GM21515 (cell line): ENCODE results near the gene CILP.

ENCODE experiments used
- ATAC-seq: cut with Tn5 transposase; IDR thresholded peaks from one replicate; pipeline ENCODE4 v1.9.1; 2021; ENCODE audit not compliant: unreplicated experiment

CILP gene

DNA sequence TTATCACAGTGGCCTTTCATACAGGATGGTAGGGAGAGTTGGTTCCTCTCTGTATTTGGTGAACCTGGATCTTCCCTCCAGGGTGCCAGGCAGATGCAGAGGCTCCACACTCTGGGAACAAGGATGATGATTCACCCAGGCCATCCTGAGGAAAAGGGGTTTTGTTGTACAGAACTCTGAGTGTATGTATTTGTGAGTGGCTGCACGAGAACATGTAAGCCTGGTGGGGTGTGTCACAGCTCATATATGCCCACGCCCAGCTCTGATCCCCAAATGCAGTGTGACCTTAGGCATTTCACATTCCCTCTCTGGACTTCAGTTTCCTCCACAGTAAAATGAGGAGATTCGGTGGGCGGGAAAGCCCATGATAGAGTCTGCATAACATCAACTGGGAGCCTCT lies 11.6 kb upstream of the CILP start:
- ATAC-seq = no peak

DNA sequence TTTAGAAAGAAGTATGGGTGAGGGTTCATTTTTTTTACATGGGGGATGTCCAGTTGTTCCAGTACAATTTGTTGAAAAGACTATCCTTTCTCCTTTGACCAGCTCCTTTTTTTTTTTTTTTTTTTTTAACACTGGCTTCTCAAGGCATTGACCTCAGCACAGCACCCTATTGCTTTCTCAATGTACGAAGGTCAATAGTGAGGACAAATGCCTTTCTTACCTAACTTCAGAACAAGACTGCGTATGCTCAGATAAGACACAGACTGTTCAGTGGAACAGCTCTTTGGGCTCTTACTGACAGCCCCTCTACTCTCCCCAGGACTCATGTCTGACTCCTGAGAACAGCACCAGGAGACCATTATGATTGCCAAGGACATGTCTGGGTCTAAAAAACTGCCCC lies 10.4 kb upstream of the CILP start:
- no peak for ATAC-seq

DNA sequence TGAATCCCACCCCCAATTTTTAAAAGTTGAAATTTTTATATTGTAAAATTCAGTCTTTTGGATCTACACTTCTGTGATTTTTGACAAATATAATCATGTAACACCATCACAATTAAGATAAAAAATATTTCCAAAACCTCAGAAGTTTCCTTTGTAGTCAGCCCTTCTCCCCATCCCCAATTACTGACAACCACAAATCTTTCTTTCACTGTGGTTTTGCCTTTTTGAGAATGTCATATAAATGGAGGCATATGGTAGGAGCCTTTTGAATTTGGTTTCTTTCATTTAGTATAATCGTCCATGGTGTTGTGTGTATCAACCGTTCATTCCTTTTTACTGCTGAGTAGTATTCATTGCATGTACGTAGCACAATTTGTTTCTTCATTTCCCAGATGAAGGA lies 7.9 kb upstream of the CILP start:
- ATAC-seq = no peak

DNA sequence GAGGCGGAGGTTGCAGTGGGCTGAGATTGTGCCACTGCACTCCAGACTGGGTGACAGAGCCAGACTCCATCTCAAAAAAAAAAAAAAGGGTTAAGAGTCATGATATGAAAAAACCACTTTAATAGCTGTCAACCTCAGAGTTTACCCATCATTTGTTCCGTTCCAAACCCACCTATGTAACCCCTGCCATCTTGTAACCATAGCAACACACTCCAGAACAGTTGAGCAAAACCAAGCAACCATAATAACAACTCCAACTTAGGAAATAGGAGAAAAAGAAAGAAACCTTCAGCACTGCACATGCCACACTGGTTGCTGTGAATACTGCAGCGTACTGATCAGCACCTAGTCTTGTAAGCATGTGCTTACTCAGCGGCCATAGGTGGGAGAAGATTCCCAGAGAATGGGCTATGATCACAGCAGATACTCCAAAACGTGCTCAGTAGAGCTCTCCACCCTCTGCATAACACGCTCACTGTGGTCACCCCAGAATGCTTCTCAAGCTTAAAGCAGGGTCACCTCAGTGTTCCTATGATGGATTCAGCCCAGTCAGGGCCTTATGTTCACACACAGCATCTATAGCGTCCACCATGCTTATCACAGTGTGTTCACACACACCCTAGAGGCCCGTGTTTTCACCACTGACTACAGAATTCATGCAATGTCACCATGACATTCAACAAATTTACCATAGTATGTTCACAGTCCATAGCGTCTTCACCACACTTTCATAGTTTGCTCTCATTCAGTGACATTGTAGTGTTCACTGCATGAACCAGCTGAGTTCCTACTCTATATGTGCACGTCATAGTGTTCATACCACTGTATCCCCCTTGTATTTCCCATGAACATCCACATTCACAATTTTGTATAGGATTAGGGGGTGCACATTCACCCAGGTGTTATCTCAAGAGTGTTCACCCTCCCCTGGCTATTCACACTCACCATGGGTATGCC lies 6.5 kb upstream of the CILP start:
- no peak for ATAC-seq

DNA sequence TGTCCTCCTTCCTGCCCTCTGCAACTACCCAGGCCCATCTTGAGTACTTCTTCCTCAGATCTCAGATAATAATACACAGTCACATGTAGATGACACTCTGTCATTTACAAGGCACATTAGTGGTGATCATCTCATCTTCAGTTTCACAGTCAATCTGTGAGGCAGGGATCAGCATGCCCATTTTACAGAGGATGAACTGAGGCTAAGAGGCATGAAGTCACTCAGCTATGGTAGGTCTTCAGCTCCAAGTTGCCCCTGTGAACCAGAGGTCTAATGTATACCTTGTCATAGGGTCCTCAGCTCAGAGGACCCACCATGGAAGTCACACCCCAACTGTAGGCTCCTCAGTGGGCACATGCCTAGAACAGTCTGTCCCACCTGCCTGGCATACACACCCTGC lies 4.2 kb upstream of the CILP start:
- ATAC-seq = no peak

DNA sequence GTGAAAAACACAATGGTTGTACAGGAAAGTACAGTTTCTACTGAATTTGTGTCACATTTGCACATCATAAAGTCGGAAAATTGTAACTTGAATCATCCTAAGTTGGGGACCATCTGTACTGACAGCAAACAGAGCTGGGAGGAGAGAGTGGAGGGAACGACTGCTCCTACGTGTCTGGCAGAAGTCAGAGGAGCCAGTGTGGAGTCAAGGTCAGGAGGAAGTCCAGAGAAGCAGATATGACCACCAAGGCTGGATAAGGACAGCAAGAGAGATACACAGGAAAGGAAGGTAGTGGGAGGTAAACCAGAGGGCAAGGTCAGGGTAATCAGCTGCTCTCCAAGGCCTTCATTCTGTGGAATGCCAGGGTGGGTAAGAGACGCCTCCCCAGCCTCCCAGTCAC lies 2.7 kb upstream of the CILP start:
- no peak for ATAC-seq

DNA sequence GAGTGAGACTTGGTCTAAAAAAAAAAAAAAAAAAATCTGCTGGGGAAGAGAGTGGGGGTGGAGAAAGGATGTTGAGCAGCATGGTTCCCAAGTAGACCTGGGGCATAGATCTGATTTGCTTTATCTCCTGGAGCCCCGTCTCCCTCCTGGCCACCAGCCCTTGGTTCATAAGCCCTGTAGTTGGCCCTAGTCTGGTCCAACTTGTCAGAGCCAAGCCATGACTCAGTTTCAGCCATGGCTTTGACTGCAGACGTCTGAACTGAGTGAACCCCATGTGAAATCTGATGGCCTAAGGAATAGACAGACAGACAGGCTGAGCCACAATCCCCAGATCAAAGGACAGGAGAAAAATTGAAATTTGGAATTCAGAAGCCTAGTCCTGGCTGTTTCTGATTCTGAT lies 2.0 kb upstream of the CILP start:
- no peak for ATAC-seq

DNA sequence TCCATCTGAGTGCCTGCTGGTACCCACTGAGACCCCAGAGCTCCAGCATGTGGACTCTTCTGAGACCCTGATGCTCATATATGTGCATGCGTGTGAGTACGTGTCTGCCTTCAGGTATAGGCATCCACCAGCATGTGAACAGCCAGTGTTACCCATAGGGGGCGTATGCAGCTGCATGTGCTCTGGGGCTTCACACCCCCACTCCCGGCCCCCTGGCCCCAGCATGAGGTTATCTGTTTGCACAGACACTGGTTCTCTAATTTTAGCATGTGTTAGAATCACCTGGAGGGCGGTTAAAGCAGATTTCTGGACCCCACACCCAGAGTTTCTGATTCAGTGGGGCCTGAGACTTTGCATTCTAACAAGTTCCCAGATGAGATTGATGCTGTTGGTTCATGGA lies 824 bp upstream of the CILP start:
- no peak for ATAC-seq

DNA sequence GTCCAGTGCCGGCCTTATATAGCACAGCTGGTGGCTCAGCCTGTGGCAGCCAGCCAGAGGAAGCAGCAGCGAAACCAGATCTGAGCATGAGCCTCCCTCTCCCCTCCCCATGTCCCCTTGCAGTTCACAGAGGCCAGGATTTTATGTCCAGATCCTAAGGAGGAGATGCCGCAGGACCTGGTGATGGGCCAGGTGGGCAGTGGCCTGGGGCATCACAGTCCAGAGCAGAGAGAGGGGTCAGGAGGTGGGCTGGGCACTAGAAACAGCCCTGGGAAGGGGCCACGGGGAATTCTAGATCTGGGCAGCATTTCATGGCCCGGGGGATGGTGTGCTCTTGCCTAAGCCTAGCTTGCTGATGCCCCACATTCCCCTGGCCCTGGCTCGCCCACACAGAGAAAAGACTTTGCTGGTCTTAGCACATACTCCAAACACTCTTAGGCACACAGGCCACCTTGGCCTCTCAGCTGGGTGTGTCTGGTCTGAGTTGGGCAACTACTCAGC lies 259 bp upstream of the CILP start:
- no peak for ATAC-seq

DNA sequence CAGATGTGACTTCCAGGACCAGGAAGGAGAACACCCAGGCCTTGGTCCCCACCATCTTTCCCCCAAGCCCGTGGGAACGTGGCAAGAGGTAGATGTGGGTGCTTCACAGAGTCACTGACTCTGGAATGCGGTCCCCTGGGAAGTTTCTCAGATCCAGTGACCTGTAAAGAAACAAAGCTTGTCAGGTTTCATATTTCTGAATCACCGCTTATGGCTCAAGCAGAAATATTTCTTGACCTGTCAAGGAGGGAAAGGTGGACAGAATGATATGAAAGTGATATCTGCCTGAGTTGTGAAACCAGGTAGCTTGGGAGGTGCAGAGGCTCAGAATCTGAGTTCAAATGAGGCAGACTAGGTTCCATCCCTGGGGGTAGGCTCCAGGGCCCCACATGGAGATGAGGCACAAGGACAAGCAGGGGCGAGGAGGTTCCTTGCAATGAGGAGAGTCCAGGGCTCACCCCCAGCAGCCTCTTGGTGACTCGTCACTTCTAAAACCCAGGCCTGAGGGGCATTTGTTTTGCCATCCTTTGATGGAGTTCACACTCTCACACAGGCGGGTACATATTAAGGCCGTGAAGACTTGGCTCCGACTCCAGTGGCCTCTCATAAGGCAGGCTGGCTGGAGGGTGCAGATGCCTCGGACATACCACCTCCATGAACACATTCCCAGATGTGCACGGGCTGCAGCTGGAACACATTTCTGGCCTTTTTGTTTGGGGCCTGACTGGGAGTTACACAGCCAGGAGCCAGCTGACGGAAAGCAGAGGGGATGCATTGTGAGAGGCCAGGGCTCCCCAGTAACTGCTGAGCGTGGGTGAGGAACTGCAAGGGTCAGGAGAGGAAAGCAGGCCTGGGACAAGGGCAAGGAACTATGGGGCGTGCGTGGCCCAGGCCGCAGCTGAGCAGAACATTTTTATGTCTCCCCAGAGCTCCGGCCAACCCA lies 1.3 kb downstream of the CILP start:
- ATAC-seq = no peak

DNA sequence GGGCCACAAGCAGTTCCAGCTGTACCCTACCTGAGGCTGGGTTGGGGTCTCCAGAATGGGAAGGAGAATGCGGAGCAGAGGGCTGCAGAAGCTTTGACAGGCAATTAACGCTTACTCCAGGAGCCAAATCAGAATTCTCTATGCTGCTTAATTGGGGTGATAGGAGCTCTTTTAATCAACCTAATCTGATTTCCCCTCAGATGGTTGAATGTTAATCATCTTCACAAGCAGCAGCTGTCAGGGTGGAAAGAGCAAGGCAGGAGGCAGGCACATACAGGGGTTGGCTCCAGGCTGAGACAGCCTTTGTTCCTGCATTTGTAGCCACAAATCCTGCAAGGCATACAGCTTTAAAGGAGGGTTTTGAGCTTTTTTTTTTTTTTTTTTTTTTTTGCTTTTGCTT lies 2.6 kb downstream of the CILP start:
- ATAC-seq = no peak

DNA sequence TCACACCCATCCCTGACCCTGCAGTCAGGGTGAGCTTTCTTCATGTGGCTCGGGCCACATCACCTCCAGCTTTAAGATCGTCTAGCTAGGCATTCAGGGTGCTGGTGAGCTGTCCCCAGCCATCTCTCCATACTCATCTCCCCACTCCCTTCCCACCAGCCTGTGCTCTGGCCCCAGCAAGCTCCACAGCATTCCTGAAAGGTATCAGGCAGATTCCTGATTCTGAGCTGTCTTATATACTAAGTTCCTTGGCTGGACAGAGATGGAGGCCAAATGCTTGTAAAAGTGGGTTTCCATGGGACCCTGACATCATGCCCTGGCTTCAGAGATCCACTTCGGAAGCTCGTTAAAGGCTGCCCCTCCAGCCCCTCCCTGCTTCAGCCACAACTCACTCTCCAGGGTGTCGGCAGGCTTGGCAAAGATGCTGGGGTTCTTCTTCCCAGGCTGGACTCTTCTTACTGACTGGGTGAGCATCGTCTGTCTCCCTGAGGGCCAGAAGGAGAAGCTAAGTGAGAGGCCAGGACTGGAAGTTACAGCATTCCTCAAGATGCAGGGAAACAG lies 3.9 kb downstream of the CILP start:
- no peak for ATAC-seq

DNA sequence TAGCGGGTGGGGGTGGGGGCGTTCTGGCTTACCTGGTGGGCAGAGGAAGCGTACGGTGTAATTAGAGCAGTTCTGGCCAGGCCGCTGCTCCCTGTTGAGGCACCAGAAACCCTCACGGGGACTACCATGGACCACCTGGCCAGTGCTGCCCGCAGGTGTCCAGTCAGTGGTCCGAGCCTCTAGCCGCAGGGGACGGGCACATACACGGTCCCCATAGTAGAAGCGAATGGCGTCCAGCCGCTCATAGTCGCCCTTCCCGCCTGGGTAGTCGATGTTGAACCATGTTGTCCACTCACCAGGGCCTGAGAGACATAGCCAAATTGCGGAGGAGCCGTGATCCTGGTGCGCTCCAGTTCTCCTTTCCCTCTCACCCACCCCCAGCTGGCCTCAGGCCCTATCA lies 4.5 kb downstream of the CILP start:
- no peak for ATAC-seq

DNA sequence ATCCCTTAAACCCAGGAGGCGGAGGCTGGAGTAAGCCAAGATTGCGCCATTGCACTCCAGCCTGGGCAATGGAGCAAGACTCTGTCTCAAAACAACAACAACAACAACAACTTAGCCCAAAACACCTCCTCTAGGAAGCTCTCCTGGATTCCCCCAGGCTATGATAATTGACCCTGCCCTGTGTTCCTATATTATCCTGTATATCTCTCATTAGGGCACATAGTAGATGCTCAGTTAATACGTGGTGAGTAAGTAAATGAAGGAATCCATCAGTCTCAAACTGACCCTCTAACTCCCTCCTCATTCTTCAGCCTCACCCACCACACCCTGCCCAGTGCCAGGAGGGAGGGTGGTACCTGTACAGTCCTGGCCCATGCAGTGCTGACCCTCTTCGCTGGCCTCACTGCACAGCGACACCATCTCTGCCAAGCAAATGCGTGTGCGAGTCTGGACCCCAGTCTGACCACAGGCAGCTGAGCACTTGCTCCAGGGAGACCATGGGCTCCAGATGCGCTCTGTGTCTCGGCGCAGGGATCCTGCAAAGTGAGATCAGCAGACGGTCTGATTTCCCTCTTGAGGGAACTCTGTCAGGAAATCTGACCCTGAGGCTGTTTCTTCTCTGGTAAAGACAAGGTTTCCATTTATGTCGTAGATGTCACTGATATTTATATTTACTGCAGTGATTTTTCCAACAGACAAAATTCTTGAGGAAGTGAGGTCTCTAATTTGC lies 6.2 kb downstream of the CILP start:
- no peak for ATAC-seq

DNA sequence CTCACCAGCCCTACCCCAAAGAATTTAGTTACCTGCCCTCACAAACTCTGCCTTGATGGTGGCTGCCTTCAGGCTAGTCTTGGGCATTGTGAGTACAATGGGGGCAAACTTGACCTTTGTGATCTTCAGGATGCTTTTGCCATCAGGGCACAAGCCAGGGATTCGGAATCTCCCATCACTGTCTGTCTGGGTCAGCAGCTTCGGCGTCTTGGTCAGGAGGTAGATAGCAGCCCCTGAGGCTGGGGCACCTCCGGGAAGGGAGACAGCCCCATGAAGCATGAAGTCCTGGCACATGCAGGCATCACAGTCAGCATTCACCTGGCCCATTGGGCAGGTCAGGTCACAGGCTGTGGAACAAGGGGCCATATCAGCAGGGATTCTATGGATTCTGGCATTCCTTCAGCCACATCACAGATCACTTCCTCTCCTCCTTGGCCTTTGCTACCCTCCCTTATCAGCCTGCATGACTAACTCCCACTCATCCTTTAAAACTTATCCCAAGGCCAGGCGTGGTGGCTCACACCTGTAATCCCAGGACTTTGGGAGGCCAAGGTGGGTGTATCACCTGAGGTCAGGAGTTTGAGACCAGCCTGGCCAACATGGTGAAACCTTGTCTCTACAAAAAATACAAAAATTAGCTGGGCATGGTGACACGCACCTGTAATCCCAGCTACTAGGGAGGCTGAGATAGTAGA lies 6.9 kb downstream of the CILP start:
- no peak for ATAC-seq

DNA sequence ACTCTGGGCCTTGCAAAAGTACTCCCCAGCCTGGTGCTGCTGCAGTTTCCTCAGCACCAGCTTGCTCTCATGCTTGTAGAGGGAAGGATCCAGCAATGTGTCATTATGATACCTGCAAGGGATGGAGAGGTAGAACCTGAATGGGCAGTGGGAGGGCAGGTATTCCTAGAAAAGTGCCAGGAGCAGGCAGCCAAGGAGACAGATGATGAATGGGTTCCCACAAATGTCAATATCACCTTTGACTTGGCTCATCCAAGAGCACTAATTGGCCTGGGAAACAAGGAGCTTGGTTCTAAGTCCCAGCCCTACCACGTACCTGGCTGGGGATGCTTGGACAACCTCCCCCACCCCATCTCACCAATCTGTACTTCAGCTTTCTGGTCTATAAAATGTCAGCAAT lies 9.4 kb downstream of the CILP start:
- ATAC-seq = no peak

DNA sequence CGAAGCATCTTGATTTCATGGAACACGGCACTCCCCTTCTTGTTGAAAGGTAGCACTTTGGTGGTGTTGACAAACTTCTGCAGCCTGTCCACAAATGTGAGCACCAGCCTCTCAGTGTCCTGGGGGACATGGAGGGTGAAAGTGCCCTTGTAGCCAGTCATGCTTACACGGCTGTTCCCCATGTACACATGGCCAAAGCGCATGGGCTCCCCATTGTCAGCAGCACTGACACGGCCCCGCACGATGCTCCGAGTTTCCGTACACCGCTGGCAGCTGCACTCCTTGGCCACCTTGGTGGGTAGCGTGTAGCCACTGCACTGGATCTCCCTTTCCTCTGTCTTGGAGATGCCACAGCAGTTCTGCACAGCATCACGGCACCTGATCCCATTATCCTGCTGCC lies 12.7 kb downstream of the CILP start:
- no peak for ATAC-seq

DNA sequence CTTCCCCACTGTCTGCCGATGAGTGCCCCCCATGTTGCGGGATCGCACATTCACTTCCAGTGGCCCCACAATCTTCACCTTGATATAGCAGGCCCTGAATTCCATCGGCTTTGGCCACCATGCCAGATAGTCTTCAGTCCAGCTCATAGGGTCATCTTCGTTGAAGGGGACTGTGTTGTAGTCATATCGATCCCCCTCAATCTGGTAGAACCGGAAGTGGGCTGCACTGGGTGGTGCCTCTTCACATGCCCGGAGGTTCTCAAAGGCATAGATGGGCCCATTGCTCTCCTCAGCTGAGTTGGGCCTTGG lies 14.0 kb downstream of the CILP start:
- no peak for ATAC-seq

DNA sequence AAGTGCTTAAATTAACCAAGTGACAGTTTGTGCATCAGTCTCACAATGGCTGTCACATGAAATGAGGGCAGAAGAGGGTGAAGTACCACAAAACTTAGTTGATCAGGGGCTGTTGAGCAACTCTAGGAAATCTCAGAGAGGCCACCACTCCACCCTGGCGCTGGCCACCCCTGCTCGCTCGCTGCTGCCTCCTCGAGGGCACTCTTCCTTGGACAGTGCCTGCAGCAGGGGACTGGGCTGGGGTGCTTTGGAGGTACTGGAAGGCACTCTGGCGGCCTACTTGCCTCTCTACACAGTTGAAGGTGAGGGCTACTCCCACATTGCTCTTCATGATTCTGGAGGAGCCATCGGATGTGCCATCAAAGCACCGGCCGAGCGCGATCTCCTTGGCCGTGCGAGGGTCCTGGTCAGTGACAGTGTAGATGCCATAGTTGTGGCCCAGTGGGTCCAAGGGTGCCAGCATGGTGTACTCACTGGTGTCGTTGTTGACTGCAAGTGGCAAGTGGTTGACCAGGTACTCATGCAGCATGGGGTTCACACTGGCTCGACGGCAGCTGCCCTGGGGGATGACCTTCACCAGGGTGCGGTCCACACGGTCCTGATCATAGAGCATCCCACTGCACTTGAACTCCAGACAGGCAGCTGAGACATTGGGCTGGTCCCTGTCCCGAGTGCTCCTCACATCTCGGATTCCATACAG lies 14.5 kb downstream of the CILP start:
- no peak for ATAC-seq

DNA sequence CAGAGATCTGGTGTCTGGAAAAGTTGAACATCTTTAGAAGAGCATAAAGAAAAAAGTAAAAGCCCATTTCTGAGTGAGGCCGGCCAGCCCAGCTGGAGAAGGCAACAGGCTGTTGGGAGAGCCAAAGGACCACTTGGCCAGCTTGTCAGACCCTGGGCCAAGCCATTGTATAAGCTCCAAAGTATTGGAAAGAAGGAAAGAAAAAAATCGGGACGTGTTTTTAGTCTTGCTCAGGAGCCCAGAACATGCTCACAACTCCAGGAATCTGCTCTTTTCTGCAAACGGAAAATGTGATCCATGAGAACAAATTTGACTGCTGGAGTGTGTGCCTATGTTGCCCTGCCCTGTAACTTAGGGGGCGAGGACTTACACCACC lies 15.7 kb downstream of the CILP start:
- no peak for ATAC-seq
